NCI-H187 (cell line): ENCODE measurements around the gene COL16A1.

Experiments
- DNase-seq, 2 experiments: peaks; one replicate each; lab custom pipeline; 2025; lab: John Stamatoyannopoulos, UW

COL16A1 gene

GRCh38 chr1:31706384-31707058 lies 2.7 kb upstream of the COL16A1 start:
- DNase-seq = no peak

- DNase-seq = no peak
These were observed 1.5 kb upstream of the COL16A1 start for GRCh38 chr1:31705080-31705866.

GRCh38 chr1:31704271-31705079 lies 658 bp upstream of the COL16A1 start:
- no peak for DNase-seq

- DNase-seq = no peak
These were observed 897 bp downstream of the COL16A1 start for GRCh38 chr1:31702836-31703404.

- no peak for DNase-seq
These were observed 2.6 kb downstream of the COL16A1 start for GRCh38 chr1:31701091-31701736.

- no peak for DNase-seq
These were observed 3.2 kb downstream of the COL16A1 start for GRCh38 chr1:31700468-31701090.

- no peak for DNase-seq
These were observed 4.4 kb downstream of the COL16A1 start for GRCh38 chr1:31699341-31699891.

GRCh38 chr1:31697369-31697984 lies 6.3 kb downstream of the COL16A1 start:
- DNase-seq = no peak

- DNase-seq = no peak
These were observed 7.6 kb downstream of the COL16A1 start for GRCh38 chr1:31696242-31696641.

- DNase-seq = no peak
These were observed 8.5 kb downstream of the COL16A1 start for GRCh38 chr1:31695327-31695726.

GRCh38 chr1:31694964-31695313 lies 8.9 kb downstream of the COL16A1 start:
- DNase-seq = no peak

GRCh38 chr1:31694069-31694963 lies 9.5 kb downstream of the COL16A1 start:
- no peak for DNase-seq

- no peak for DNase-seq
These were observed 10.6 kb downstream of the COL16A1 start for GRCh38 chr1:31693231-31693630.

- DNase-seq = no peak
These were observed 11.9 kb downstream of the COL16A1 start for GRCh38 chr1:31691951-31692350.

GRCh38 chr1:31691446-31691845 lies 12.4 kb downstream of the COL16A1 start:
- DNase-seq = no peak

GRCh38 chr1:31690921-31691320 lies 12.9 kb downstream of the COL16A1 start:
- DNase-seq = no peak

GRCh38 chr1:31689854-31690253 lies 14.0 kb downstream of the COL16A1 start:
- no peak for DNase-seq

- DNase-seq = no peak
These were observed 14.4 kb downstream of the COL16A1 start for GRCh38 chr1:31689379-31689778.

GRCh38 chr1:31688233-31688918 lies 15.4 kb downstream of the COL16A1 start:
- no peak for DNase-seq
